Gastrocnemius medialis (tissue), 4 donors: Measurements from ENCODE around the gene ULBP3. TPM values are rescaled to one million over a fixed set of nuclear protein-coding genes. Genes with fewer than 3 reads are reported as not detected.
"Not testable (repeated sequence)": the region's sequence is repeated elsewhere in the genome, so short reads cannot be mapped to it uniquely, and the experiment has no call there.

Source experiments
- ATAC-seq, 2 donors: fragments of 150-250 bp; one replicate each; pipeline ENCODE4 v1.9.1; 2016
- DNase-seq, 2 donors: peaks; one replicate each; pipeline ENCODE4 v3.0.0-alpha.2; 2019
- H3K27ac ChIP-seq, 4 donors: fragments of 200-600 bp; sonication (generic); 1 replicate in 1 of 4; 2 replicates in 3 of 4; pipeline ENCODE4 v1.5.1; 2016 to 2018; ENCODE audit warnings: mild to moderate bottlenecking in 2 of 4, moderate library complexity in 1 of 4
- H3K27me3 ChIP-seq, 3 donors: fragments of 200-600 bp; sonication (generic) in 2 of 3; 1 replicate in 1 of 3; 2 replicates in 2 of 3; pipeline versions ENCODE4 v1.5.1 to v1.6.0; 2016 to 2019; ENCODE audit warnings: mild to moderate bottlenecking in 1 of 3, moderate library complexity in 1 of 3
- H3K36me3 ChIP-seq, 2 donors: fragments of 200-600 bp; sonication (generic) in 1 of 2; one replicate each; pipeline ENCODE4 v1.5.1; 2017 to 2018
- H3K4me1 ChIP-seq, 2 donors: fragments of 200-600 bp; sonication (generic) in 1 of 2; one replicate each; pipeline ENCODE4 v1.5.1; 2016 to 2017; ENCODE audit warnings: mild to moderate bottlenecking in 2 of 2
- H3K4me3 ChIP-seq, 4 donors: fragments of 200-600 bp; sonication (generic) in 3 of 4; 1 replicate in 1 of 4; 2 replicates in 3 of 4; pipeline ENCODE4 v1.5.1; 2016 to 2019; ENCODE audit warnings: mild to moderate bottlenecking in 2 of 4
- H3K9me3 ChIP-seq, 3 donors: fragments of 200-600 bp; sonication (generic) in 2 of 3; 1 replicate in 1 of 3; 2 replicates in 2 of 3; pipeline ENCODE4 v1.5.1; 2016 to 2019
- CTCF ChIP-seq, 5 experiments: fragments of 450-650 bp in 3 of 5; fragments of 200-600 bp in 2 of 5; sonication (generic) in 2 of 5; IDR thresholded peaks in 4 of 5; conservative IDR thresholded peaks in 1 of 5; 1 replicate in 4 of 5; 2 replicates in 1 of 5; pipeline ENCODE4 v1.5.1; 2016 to 2019; ENCODE audit warnings: antibody characterized with exemption in 5 of 5, mild to moderate bottlenecking in 3 of 5, moderate library complexity in 3 of 5
- POLR2A ChIP-seq, 2 donors: fragments of 450-650 bp; IDR thresholded peaks; one replicate each; pipeline ENCODE4 v1.6.1; 2017; ENCODE audit warnings: antibody characterized with exemption in 2 of 2, mild to moderate bottlenecking in 2 of 2, moderate library complexity in 2 of 2
- in situ Hi-C, 4 donors: fragments of 200-750 bp; cut with MboI; loops; one replicate each; pipeline versions ENCODE4 v1.15.0 to v1.8.0; 2017; ENCODE audit warnings: low sequenced_read_pairs in 4 of 4
- intact Hi-C: fragments of 100-400 bp; cut with DNase I; formaldehyde crosslinking; loops from one replicate; pipeline ENCODE4 v1.15.1; 2023; ENCODE audit warnings: low total_unique reads
- total RNA-seq, 4 donors: library from RNA; depleted of rRNA; stranded (reverse); fragments of >200 nt; gene quantifications; one replicate each; pipeline versions ENCODE4 v1.1.0 to v1.2.3, GENCODE V29; 2016

ULBP3 gene
- total RNA-seq, 4 donors from 2014 or later: 1.1 TPM; not detected in 3

DNA sequence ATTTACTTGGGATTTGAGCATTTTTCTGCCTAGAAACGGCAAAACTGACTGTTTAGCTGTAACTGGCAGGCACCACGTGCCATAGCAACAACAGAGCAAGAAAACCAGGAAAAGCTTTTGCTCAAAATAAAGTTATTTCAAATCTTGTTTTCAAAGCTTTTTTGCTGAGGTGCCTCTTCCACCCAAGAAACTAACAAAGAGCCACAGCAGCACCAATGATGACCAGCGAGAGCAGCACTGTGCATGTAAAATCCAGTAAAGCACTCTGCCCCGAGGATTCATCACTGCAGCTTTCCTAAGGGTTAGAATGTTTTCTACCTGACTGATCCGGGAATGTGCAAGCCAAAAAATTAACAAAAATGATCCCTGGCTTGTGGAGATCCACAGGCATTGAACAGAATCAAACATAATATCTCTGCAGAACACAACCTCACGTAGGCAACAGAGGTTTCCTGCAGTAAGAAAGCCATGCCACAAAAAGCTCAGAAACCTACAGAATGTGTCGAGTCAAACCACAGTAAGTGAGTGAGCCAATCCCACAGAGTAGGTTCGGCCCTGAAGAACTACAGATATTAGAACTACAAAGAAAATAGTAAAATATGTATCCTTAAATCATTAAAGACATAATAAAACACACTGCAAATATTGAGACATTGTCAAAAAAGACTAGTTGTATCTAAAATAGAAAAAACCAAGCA lies 7.4 kb upstream of the ULBP3 start:
- H3K36me3 ChIP-seq: no peaks in the 10 kb centered on the region
- H3K9me3 ChIP-seq: no peaks in the 10 kb centered on the region
- H3K27me3 ChIP-seq: no peaks in the 10 kb centered on the region
- H3K4me3 ChIP-seq: no peak overlapping the region
- intact Hi-C loops (no loop called here), in situ Hi-C loops (loop anchor here in 3 of 4 donors (5.0 to 25.0 kb wide), 3 partner anchors 261 to 736 kb away; no protein-coding TSS in a partner anchor)
- no peak for DNase-seq
- H3K4me1 ChIP-seq: peaks cover 0 to 2% of the 10 kb centered on the region in 2 donors
- H3K27ac ChIP-seq: no peak overlapping the region
- ATAC-seq: no peak
- no peak for TF ChIP-seq POLR2A (IDR thresholded peaks at IDR 0.05)
- no peak for TF ChIP-seq CTCF (IDR thresholded peaks at IDR 0.05 in 4 of 5, conservative IDR thresholded peaks at IDR 0.05 in 1 of 5)

DNA sequence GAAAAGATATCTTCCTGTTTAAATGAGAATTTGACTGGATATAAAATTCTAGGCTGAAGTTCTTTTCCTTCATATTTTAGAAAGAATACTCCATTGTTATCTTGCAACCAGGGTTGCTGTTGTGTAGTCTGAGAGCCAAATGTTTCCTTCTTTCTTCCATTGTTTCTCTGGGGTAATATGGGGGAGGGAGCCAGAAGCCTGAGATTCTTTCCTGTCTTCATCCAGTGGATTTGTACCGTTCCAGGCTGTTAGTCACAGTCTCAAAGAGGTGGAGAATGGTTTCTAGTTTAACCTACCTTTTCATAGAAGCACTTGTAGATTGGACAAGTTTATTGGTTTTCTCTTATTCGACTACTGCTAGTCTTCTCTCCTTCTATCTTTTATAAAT lies 6.1 kb upstream of the ULBP3 start:
- DNase-seq (no peak), ATAC-seq (no peak)
- H3K27ac ChIP-seq: no peak overlapping the region
- TF ChIP-seq CTCF (IDR thresholded peaks at IDR 0.05 in 4 of 5, conservative IDR thresholded peaks at IDR 0.05 in 1 of 5) (no peak), POLR2A (IDR thresholded peaks at IDR 0.05) (no peak)
- no peaks in the 10 kb centered on the region for H3K9me3 ChIP-seq
- intact Hi-C loops (no loop called here), in situ Hi-C loops (loop anchor here in 3 of 4 donors (5.0 to 25.0 kb wide), 3 partner anchors 262 to 737 kb away; no protein-coding TSS in a partner anchor)
- no peak overlapping the region for H3K4me3 ChIP-seq
- H3K27me3 ChIP-seq: no peaks in the 10 kb centered on the region
- H3K4me1 ChIP-seq: peaks cover 0 to 3% of the 10 kb centered on the region in 2 donors
- H3K36me3 ChIP-seq: no peaks in the 10 kb centered on the region

DNA sequence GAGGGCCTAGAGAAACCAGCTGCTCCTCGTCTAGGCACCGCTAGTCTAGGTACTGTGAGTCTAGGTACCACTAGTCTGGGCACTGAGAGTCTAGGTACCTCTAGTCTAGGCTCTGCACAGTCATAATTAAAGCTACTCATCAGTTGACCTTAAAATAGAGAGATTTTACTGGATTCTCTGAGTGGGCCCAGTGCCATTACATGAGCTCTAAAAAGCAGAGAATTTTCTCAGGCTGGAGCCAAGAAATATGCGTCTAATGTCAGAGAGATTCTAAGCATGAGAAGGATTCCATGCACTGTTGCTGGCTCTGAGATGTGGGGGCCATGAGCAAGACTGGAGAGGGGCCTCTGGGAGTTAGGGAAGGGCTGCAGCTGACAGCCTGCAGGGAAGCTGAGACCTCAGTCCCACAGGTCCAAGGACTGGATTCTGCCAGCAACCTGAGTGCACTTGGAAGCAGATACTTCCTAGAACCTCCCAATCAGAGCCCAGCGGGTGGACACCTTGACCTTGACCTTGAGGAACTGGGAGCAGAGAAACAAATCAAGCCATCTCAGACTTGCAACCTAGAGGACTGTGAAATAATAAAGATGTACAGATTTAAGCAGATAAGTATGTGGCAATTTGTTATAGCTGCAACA lies 5.6 kb upstream of the ULBP3 start:
- in situ Hi-C loops: loop anchor here (5.0 to 25.0 kb wide), 3 partner anchors 263 to 738 kb away; no protein-coding TSS in a partner anchor
- ATAC-seq: not testable (repeated sequence)

GRCh38 chr6:150072201-150072600 lies 3.3 kb upstream of the ULBP3 start:
- in situ Hi-C loops: loop anchor here in 3 of 4 donors (10.0 to 25.0 kb wide), 2 partner anchors 323 to 740 kb away; no protein-coding TSS in a partner anchor
- no peak overlapping the region for H3K27ac ChIP-seq
- H3K4me3 ChIP-seq: no peak overlapping the region
- H3K9me3 ChIP-seq: no peaks in the 10 kb centered on the region
- peak; percentile 38 to 54 for ATAC-seq
- intact Hi-C loops: no loop called here
- no peaks in the 10 kb centered on the region for H3K27me3 ChIP-seq
- no peaks in the 10 kb centered on the region for H3K36me3 ChIP-seq
- H3K4me1 ChIP-seq: peaks cover 3 to 4% of the 10 kb centered on the region in 2 donors
- TF ChIP-seq CTCF (IDR thresholded peaks at IDR 0.05 in 4 of 5, conservative IDR thresholded peaks at IDR 0.05 in 1 of 5) (no peak), POLR2A (IDR thresholded peaks at IDR 0.05) (no peak)
- DNase-seq: peak; percentile 55 to 77

More for the DNA sequence above, 5.6 kb upstream of the ULBP3 start:
- H3K4me3 ChIP-seq, intact Hi-C loops, H3K9me3 ChIP-seq, H3K4me1 ChIP-seq, DNase-seq, H3K36me3 ChIP-seq, H3K27me3 ChIP-seq, H3K27ac ChIP-seq: not testable (repeated sequence)

DNA sequence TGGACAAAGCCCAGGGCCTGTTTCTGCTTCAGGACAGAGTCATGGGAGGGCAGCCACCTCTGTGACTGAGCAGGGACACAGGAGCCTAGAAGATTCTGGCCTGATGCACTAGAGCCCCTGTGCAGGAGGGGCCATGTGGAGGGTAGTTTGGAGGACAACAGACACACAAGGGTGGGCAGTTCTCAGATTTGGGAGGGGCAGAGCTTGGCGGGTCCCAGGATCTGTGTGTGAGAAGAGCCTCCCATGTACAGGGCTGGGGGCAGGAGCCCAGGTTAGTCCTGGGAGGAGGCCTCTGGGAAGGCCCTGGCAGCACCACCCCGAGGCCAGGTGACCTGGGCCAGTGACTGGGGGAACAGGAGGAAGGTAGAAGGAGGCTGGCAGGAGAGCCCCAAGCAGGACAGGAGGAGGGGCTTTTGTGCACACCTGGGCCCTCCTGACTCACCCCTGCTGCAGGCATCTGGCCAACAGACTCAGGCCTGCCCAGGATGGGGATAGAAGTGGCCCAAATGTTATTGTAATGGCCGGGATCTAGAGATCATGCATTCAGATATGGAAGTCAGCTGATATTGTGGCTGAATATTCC lies 1.4 kb upstream of the ULBP3 start:
- H3K27ac ChIP-seq: no peak overlapping the region
- peaks cover 3 to 4% of the 10 kb centered on the region in 2 donors for H3K4me1 ChIP-seq
- no peak for TF ChIP-seq POLR2A (IDR thresholded peaks at IDR 0.05)
- TF ChIP-seq CTCF (IDR thresholded peaks at IDR 0.05 in 4 of 5, conservative IDR thresholded peaks at IDR 0.05 in 1 of 5): no peak
- H3K9me3 ChIP-seq: no peaks in the 10 kb centered on the region
- no peak overlapping the region for H3K4me3 ChIP-seq
- no peaks in the 10 kb centered on the region for H3K27me3 ChIP-seq
- H3K36me3 ChIP-seq: no peaks in the 10 kb centered on the region
- DNase-seq (no peak), ATAC-seq (no peak)
- in situ Hi-C loops (loop anchor here in 3 of 4 donors (10.0 to 25.0 kb wide), 2 partner anchors 324 to 742 kb away; no protein-coding TSS in a partner anchor), intact Hi-C loops (no loop called here)
